Measurements from ENCODE around the gene TYMP.

TYMP gene

DNA sequence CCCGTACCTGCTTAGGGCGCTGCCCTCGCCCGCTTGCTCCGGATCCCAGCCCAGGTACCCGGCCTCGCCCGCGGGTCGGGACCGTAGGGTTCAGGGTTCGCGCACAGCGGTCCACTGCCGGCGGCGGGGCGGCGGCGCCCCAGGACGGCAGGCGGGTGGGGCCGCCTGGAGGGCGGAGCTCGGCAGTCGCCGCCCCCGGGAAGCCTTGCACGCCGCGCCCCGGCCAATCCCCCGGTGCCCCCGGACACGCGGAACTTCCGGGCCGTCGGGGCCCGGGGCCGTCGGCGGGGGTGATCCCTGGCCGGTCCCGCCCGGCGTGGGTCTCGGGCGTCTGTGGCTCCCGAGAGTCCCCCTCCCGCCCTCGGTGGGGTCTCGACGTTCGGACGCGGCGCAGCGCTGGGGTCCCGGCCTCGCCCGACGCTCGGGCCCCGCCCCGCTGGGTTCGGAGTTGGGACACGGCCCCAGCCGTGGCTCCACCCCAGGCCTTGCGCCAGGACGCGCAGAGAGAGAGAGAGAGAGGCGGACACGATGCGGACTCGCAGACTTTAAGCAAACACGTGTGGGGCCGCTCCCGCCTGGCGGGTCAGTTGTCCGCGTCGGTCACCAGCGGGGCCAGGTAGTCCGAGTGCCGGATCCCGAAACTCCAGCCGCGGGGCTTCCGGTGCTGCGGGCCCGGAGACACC lies at the start of gene TYMP:
Gene TYMP, minus strand, starts transcription at position 116 of the 683 bp plus-strand sequence. CDS start 303 bp downstream, outside the sequence.
- H3K4me1 ChIP-seq (ENCODE audit: control insufficient read depth, insufficient read depth, low read length) = no peaks in the 10 kb centered on the region
- no peaks in the 10 kb centered on the region for H3K36me3 ChIP-seq (ENCODE audit: control insufficient read depth, insufficient read depth, low read length)
- H3K9me3 ChIP-seq (ENCODE audit: control insufficient read depth, insufficient read depth, low read length) = no peaks in the 10 kb centered on the region
- H3K4me3 ChIP-seq (ENCODE audit: low read depth, low read length) = peak within 1 kb of the TSS; percentile 59
- no peak within 1 kb of the TSS for H3K9ac ChIP-seq (ENCODE audit: low read depth, low read length)
- peaks cover 64% of the 10 kb centered on the region for H3K27me3 ChIP-seq (ENCODE audit: control insufficient read depth, insufficient read depth, low read length)

GRCh38 chr22:50578776-50579310 lies 49.0 kb upstream of the TYMP start:
- peaks cover 5% of the 10 kb centered on the region for H3K4me1 ChIP-seq (ENCODE audit: control insufficient read depth, insufficient read depth, low read length)

DNA sequence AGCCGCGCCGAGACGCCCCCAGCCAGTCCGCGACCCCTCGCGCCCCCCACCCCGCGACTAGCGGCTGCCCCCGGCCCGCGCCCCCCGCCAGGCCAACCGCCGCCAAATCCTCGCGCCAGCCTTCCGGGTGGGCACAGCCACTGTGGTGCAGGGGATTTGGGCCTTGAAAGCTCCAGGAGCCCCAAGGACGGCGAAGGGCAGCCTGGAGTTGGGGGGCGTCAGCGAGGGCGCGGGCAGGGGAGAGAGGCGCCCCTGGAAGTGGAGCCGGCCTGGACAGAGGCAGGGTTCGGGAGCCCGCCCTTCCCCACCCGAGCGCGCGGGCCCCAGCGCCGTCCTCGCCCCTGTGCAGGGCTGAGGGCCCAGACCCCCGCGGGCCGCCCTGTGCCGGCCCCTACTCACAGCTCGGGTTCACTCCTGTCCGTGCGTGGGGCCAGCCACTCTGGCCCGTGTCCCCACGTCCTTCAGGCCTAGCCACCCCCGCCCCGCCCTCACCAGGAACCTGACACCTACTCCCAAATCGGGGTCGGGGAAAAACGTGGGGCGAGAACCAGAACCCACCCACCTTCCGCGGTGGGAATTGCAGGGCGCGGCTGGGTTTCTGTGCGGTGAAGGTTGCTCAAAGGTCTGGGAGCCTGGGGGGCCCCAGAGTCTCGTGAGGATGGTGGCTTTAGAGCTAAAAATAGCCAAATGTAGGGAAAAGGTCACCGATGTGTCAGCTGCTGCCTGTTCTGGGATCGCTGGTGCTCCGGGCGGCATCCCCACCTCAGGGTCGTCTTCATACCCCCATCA lies 48.4 kb upstream of the TYMP start, which contains the start of gene CPT1B:
Gene CPT1B, minus strand, starts transcription at position 441 of the 789 bp plus-strand sequence. CDS start 512 bp downstream, outside the sequence.
- H3K4me3 ChIP-seq (ENCODE audit: low read depth, low read length) = no peak within 1 kb of the TSS
- peaks cover 26% of the 10 kb centered on the region for H3K36me3 ChIP-seq (ENCODE audit: control insufficient read depth, insufficient read depth, low read length)
- peak within 1 kb of the TSS; percentile 37 for H3K9ac ChIP-seq (ENCODE audit: low read depth, low read length)
- H3K9me3 ChIP-seq (ENCODE audit: control insufficient read depth, insufficient read depth, low read length) = no peaks in the 10 kb centered on the region
- peaks cover 5% of the 10 kb centered on the region for H3K4me1 ChIP-seq (ENCODE audit: control insufficient read depth, insufficient read depth, low read length)
- H3K27me3 ChIP-seq (ENCODE audit: control insufficient read depth, insufficient read depth, low read length) = no peaks in the 10 kb centered on the region

More at GRCh38 chr22:50578776-50579310, 49.0 kb upstream of the TYMP start:
- H3K27me3 ChIP-seq (ENCODE audit: control insufficient read depth, insufficient read depth, low read length) = no peaks in the 10 kb centered on the region
- no peak overlapping the region for H3K4me3 ChIP-seq (ENCODE audit: low read depth, low read length)
- no peaks in the 10 kb centered on the region for H3K9me3 ChIP-seq (ENCODE audit: control insufficient read depth, insufficient read depth, low read length)
- peak overlapping the region; percentile 37 for H3K9ac ChIP-seq (ENCODE audit: low read depth, low read length)
- H3K36me3 ChIP-seq (ENCODE audit: control insufficient read depth, insufficient read depth, low read length) = peaks cover 20% of the 10 kb centered on the region

DNA sequence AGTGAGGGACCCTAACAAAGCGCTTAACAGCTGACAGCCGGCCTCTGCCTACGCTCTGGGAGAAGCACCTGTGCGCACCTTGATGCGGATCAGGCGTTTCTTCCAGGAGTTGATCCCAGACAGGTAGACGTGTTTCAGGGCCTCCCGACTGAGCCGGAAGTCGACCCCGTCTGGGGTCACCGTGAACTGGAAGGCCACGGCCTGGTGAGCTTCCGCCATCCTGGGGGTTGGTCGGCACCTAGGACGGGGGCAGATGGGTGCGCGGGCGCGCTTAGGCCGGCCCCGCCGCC lies 47.8 kb upstream of the TYMP start:
- Histone ChIP-seq H3K4me1 (ENCODE audit: control insufficient read depth, insufficient read depth, low read length) (peaks cover 5% of the 10 kb centered on the region), H3K4me3 (ENCODE audit: low read depth, low read length) (no peak overlapping the region), H3K36me3 (ENCODE audit: control insufficient read depth, insufficient read depth, low read length) (peaks cover 31% of the 10 kb centered on the region), H3K27me3 (ENCODE audit: control insufficient read depth, insufficient read depth, low read length) (no peaks in the 10 kb centered on the region), H3K9me3 (ENCODE audit: control insufficient read depth, insufficient read depth, low read length) (no peaks in the 10 kb centered on the region), H3K9ac (ENCODE audit: low read depth, low read length) (no peak overlapping the region)

GRCh38 chr22:50576806-50577696 lies 47.2 kb upstream of the TYMP start:
- Histone ChIP-seq H3K4me1 (ENCODE audit: control insufficient read depth, insufficient read depth, low read length) (peaks cover 5% of the 10 kb centered on the region), H3K9me3 (ENCODE audit: control insufficient read depth, insufficient read depth, low read length) (no peaks in the 10 kb centered on the region), H3K27me3 (ENCODE audit: control insufficient read depth, insufficient read depth, low read length) (no peaks in the 10 kb centered on the region), H3K9ac (ENCODE audit: low read depth, low read length) (no peak overlapping the region), H3K4me3 (ENCODE audit: low read depth, low read length) (no peak overlapping the region), H3K36me3 (ENCODE audit: control insufficient read depth, insufficient read depth, low read length) (peaks cover 31% of the 10 kb centered on the region)

- Histone ChIP-seq H3K4me3 (ENCODE audit: low read depth, low read length) (no peak overlapping the region), H3K27me3 (ENCODE audit: control insufficient read depth, insufficient read depth, low read length) (no peaks in the 10 kb centered on the region), H3K9ac (ENCODE audit: low read depth, low read length) (no peak overlapping the region), H3K36me3 (ENCODE audit: control insufficient read depth, insufficient read depth, low read length) (peaks cover 41% of the 10 kb centered on the region), H3K9me3 (ENCODE audit: control insufficient read depth, insufficient read depth, low read length) (no peaks in the 10 kb centered on the region), H3K4me1 (ENCODE audit: control insufficient read depth, insufficient read depth, low read length) (peaks cover 5% of the 10 kb centered on the region)
Measured at GRCh38 chr22:50576070-50576469, 46.3 kb upstream of the TYMP start.

DNA sequence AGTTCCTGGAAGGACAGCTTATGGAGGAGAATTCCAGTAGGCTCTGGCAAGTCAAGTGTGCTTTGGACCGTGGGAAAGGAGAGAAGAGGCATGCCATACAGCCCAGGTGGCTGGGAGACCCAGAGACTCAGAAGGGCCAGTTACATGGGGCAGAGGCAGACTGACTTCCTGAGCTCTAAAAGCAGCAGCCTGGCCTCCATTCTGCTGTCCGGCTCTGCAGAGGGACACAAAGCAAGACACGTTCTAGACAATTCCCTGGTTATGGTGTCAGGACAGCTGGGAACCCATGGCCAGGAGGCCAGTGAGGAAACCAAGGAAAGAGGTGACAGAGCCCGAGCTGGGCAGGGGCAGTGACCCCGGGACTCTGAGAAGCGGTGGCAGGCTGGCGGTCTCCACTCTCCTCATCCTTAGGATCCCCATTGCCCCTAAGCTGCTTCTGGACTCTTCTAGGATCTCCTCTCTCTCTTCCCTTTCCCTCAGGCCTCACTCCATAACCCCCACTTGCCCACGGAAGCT lies 45.7 kb upstream of the TYMP start:
- Histone ChIP-seq H3K4me1 (ENCODE audit: control insufficient read depth, insufficient read depth, low read length) (peaks cover 5% of the 10 kb centered on the region), H3K36me3 (ENCODE audit: control insufficient read depth, insufficient read depth, low read length) (peaks cover 47% of the 10 kb centered on the region), H3K27me3 (ENCODE audit: control insufficient read depth, insufficient read depth, low read length) (no peaks in the 10 kb centered on the region), H3K9me3 (ENCODE audit: control insufficient read depth, insufficient read depth, low read length) (no peaks in the 10 kb centered on the region), H3K9ac (ENCODE audit: low read depth, low read length) (no peak overlapping the region), H3K4me3 (ENCODE audit: low read depth, low read length) (no peak overlapping the region)

- Histone ChIP-seq H3K36me3 (ENCODE audit: control insufficient read depth, insufficient read depth, low read length) (peaks cover 45% of the 10 kb centered on the region), H3K4me1 (ENCODE audit: control insufficient read depth, insufficient read depth, low read length) (peaks cover 5% of the 10 kb centered on the region), H3K9me3 (ENCODE audit: control insufficient read depth, insufficient read depth, low read length) (no peaks in the 10 kb centered on the region), H3K4me3 (ENCODE audit: low read depth, low read length) (no peak overlapping the region), H3K9ac (ENCODE audit: low read depth, low read length) (no peak overlapping the region), H3K27me3 (ENCODE audit: control insufficient read depth, insufficient read depth, low read length) (no peaks in the 10 kb centered on the region)
Measured at GRCh38 chr22:50574383-50574755, 44.6 kb upstream of the TYMP start.

DNA sequence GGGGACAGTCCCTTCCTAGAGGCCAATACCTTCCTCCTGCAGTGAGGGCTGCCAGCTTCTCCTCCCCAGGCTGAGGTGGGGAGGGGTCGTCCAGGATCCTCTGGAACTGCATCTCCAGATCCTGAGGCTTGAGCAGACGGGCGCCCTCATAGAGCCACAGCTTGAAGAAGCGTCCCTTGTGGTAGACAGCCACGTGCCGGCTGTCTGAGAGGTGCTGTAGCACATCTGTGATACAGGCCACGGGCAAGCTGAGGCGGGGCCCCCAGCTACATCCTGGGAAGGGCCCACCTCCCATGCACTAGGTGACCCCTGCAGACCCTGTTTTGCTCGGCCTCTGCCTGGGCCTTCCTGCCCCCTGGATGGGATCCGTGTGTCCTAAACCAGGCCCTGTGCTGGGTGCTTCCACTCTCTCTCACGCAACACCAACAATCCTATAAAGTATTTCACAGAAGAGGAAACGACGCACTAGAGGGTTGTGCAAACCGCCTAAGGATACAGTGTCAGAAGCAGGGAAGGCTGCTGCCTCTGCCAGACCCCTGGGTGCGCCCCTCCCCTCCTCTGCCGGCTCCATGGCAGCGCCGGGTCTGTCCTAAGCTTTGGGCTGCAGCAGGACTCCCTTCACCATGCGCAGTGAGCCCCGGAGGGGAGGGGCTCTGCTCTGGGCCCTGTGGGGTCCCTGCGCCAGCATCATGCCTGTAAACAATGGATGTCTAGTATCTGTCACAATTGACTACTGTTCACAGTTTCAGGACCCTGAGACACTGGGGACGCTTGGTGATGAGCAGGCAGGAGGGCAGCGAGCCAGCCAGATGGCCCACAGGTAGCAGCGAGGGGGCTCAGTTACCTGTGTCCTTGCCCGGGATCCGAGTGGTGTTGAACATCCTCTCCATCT lies 43.9 kb upstream of the TYMP start:
- peaks cover 47% of the 10 kb centered on the region for H3K36me3 ChIP-seq (ENCODE audit: control insufficient read depth, insufficient read depth, low read length)
- no peak overlapping the region for H3K9ac ChIP-seq (ENCODE audit: low read depth, low read length)

DNA sequence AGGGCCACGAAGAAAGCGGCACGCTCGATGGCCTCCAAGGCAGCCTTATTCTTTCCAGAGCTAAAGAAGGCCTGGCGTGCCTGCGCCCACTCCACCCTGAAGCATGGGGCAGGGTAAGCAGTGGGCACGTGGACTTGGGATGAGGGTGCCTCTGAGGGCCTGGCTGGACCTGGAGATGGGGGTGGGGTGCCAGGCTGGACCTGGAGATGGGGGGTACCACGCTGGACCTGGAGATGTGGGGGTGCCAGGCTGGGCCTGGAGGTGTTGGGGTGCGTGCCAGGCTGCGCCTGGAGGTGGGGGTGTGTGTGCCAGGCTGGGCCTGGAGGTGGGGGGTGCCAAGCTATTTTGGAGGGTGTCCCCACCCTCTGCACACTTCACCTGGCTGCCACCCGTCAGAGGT lies 43.2 kb upstream of the TYMP start:
- no peaks in the 10 kb centered on the region for H3K9me3 ChIP-seq (ENCODE audit: control insufficient read depth, insufficient read depth, low read length)
- H3K4me1 ChIP-seq (ENCODE audit: control insufficient read depth, insufficient read depth, low read length) = peaks cover 2% of the 10 kb centered on the region
- H3K36me3 ChIP-seq (ENCODE audit: control insufficient read depth, insufficient read depth, low read length) = peaks cover 43% of the 10 kb centered on the region
- H3K4me3 ChIP-seq (ENCODE audit: low read depth, low read length) = no peak overlapping the region
- no peaks in the 10 kb centered on the region for H3K27me3 ChIP-seq (ENCODE audit: control insufficient read depth, insufficient read depth, low read length)
- H3K9ac ChIP-seq (ENCODE audit: low read depth, low read length) = no peak overlapping the region

More for the DNA sequence above, 43.9 kb upstream of the TYMP start:
- no peaks in the 10 kb centered on the region for H3K27me3 ChIP-seq (ENCODE audit: control insufficient read depth, insufficient read depth, low read length)
- no peak overlapping the region for H3K4me3 ChIP-seq (ENCODE audit: low read depth, low read length)
- no peaks in the 10 kb centered on the region for H3K9me3 ChIP-seq (ENCODE audit: control insufficient read depth, insufficient read depth, low read length)
- peaks cover 3% of the 10 kb centered on the region for H3K4me1 ChIP-seq (ENCODE audit: control insufficient read depth, insufficient read depth, low read length)

Measured in iPS-15b (cell line).